NCI-H345 treated with DMSO at 0.1 percent for 48 hours (cell line): Measurements from ENCODE around the gene KSR1.

Source experiments
- DNase-seq: peaks from one replicate; lab custom pipeline; 2025; ENCODE audit not compliant: unreplicated experiment; lab: John Stamatoyannopoulos, UW

The KSR1 gene

DNA sequence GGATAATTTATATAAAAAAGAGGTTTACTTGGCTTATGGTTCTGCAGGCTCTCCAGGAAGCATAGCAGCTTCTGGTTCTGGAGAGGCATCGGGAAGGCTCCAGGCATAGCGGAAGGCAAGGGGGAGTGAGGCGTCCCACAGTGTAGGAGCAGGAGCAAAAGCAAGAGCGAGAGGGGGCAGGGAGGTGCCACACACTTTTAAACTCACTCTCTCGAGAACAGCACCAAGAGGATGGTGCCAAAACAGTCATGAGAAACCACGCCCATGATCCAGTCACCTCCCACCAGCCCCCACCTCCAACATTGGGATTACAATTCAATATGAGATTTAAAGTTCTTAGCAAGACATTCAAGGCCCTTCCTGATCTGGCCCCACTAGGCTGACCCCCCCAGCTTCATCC lies 124.8 kb downstream of the KSR1 start:
- DNase-seq, result no peak

DNA sequence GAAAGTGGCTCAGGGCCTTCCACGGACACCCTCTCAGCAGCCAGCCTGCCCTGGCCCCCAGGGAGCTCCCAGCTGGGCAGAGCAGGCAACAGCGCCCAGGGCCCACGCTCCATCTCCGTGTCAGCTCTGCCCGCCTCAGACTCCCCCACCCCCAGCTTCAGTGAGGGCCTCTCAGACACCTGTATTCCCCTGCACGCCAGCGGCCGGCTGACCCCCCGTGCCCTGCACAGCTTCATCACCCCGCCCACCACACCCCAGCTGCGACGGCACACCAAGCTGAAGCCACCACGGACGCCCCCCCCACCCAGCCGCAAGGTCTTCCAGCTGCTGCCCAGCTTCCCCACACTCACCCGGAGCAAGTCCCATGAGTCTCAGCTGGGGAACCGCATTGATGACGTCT lies 126.4 kb downstream of the KSR1 start:
- DNase-seq, result no peak

DNA sequence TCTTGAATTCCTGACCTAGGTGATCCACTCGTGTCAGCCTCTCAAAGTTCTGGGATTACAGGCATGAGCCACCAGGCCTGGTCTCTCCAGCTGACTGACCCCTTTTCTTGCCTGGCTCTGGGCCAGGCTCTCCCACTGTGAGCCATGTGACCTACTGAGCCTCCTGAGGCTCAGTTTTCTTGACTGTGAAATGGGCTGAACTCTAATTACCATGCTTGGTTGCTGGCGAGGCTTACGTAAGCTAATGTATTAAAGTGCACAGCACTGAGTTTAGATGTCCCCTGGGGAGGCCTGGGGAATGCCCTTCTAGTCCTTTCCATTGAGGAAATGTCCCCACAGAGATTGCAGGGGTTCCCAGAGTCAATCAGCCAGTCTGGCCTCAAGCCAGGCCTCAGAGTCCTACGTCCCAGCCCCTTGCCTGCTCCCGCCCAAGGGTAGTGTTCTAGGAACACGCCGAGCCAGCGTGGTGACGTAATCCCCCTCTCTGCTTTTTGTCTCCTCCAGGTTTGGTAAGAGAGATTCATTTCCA lies 129.0 kb downstream of the KSR1 start:
- DNase-seq, result no peak

DNA sequence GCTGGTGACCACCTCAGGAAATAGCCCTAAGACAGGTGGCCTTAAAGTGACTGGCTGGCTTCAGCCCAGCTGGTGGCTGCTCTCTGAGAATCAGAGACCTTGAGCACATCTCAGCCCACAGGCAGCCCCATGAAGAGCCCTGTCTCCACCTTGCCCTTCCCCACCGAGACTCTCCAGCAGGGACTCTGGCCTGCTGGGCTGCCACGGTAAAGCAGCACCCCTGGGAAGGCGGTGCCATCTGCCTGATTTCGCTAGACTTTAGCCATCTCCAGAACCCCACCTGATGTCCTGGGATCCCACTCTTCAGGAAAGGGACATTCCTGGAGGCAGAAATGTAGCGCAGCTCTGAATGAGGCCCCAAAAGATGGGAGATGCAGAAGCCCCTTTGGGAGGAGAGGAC lies 129.5 kb downstream of the KSR1 start:
- no peak for DNase-seq

DNA sequence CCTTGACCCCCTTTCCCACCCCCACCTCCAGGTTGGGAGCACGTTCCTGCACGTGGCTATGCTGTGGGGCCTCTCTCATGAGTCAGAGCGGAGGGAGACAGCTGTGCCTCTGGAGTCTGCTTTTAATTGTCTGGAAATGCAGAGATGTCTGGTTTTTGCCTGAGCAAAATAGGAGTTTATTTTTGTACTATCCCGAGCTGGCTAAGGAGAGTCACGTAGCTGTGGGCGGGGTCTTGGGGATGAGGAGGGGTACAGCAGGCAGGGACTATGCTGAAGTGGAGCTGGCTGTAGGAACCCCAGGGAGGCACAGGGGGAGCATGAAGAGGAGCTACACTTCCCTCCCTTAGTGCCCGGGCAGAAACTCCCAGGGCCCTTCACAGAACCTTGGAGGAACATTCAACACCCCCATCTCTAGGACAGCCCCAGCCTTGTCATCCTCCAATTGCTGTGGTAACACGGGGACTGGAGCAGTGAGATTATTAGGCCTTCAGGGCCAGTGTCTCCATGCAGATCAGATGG lies 130.0 kb downstream of the KSR1 start:
- DNase-seq, result no peak

DNA sequence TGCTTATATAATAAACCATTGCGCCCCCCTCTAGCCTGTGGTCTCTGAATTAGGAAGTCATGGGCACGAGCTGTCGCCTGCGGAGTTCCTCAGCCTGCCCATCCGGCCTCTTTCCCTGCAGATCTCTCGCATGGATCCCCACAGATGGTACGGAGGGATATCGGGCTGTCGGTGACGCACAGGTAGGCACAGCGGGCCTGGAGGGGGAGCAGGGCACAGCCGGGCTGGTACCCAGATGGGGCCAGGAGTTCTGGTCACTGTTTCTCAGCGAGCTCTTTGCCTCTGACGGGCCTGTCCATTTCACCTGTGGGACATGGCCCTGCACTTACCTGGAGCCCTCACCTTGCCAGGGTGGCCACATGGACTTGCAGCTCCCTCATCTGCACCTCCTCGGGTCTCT lies 132.1 kb downstream of the KSR1 start:
- no peak for DNase-seq

DNA sequence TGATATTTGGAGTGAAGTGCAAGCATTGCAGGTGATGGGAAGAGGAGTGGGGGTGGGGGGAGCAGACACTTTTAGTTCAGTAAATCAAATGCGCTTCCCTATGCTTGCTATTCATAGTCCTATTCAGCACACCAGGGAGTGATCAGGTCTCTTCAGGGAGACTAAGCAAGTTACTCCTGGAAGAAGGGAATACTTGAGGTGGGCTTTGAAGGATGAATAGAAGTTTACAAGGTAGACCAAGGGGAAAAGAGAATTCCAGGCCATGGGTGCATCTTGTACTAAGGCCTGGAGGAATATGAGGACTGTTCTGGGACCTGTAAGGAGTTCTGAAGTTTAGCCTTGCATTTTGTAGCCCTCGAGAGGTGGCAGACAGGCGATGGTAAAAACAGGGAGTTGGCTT lies 134.6 kb downstream of the KSR1 start:
- no peak for DNase-seq

DNA sequence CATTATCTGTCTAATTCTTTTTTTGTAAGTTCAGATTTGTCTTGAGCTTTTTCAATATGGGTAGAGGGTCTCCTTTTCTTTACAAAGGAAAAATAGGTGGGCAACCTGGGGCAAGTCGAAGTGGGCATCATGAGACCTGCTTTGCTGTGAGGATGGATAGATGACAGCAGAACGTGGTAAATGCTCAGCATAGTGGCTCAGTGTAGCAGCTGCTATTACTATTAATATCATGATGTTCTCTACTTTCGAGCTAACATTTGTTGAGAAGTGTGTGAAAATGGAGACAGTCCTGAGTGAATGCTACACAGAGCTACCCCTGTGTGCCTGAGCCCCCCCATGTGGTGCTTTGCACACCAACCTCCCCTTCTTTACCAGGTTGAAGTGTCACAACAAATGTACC lies 135.7 kb downstream of the KSR1 start:
- DNase-seq, result no peak

DNA sequence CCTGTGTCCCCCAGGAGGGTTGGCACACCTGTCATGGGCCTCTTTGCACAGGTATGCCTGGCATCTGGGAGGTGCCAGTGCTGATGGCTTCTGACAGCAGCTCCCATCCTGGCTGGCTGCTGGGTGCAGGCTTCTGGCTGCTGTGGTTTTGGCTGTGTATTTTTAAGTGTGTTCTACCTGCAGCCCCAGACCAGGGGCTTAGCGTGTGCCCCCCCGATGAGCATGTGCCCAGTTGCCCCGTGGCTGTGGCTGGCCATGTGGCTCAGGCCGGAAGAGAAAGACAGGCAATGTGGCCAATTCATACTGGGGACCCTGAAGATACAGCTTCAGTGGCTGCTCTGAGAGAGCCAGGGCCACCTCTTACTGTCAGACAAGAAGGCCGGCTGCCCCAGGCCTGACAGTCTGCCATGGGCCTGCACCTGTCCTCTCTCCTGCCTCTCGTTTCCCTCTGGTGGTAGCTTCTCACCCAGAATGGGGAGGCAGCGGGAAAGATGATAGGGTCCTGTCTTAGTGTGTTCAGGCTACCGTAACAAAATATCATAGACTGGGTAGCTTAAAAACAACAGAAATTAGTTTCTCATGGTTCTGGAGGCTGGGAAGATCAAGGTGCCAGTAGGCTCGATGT lies 137.1 kb downstream of the KSR1 start:
- no peak for DNase-seq

DNA sequence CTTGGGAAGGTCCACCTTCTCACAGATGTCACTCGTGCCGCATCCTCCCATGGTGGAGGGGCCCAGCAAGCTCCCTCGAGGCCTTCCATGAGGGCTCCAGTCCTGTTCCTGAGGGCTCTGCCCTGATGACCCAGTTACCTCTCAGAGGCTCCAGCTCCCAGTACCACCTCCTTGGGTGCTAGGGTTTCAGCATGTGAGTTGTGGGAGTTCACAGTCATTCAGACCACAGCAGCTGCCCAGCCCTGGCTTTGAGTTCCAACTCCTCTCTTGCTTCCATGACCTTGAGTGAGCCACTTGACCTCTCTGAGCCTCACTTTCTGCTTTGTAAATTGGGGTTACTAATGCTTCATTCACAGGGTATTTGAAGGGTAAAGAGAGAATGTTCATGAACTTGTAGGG lies 137.6 kb downstream of the KSR1 start:
- no peak for DNase-seq

DNA sequence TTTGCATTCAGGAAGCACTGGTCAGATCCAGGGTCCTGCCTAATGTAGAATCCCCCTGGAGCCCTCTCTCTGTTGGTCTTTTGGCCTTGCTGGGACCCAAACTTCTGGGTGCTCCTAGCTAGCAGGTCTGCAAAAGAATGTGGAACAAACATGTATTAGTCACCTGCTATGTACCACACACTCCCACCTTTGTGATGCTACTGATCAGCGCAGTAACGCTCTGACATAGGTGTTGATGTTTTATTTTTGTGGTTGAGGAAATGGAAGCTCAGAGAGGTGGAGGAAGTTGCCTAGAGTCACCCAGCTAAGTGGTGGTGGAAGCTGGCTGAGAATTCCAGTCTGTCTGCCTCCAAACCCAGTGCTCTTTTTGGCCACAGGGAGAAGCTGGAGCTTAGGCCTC lies 139.0 kb downstream of the KSR1 start:
- no peak for DNase-seq

DNA sequence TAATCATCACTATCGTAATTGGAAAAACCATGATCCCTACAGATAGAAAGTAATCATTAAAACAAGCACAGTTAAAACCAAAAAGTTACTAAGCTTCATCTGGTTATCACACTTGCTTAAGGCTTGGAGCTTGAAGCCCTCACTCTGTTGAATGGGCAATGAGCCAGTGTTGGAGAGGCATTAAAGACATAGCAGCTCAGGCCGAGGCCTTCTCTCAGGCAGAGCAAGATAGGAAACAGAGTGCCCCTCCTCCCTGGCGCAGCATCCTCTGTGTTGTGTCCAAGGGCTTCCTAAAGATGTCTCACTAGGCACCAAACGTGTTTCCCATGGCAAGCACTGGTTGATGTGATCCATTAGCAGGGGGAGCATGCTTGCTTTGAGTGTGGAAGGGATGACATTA lies 139.8 kb downstream of the KSR1 start:
- no peak for DNase-seq

DNA sequence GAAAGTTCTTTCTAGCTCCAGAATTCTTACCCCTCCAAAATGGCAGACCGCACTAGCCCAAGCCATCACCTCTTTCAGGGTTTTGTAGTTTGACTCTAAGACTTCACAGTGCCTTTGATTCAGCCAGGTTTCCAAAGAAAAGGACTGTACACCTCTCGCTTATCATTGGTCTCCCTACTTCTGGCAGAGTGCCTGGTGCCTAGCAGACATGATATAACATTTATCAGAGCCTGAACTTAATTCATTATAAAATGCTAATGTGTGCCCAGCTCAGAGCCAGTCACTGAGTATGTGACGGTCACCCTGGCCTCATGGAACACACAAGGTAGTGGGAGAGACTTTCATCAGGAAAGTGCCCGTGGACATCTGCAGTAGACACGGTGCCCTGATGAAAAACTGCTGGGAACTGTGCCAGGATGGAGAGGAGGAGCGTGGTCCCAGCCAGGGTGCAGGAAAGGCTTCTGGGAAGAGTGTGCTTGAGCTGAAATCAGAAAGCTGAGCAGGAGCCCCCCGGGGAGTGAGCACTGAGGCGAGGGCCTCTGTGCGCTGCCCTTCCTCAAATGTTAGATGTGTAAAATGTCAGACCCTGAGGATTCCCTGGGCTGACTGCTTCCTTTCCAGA lies 140.4 kb downstream of the KSR1 start:
- no peak for DNase-seq

DNA sequence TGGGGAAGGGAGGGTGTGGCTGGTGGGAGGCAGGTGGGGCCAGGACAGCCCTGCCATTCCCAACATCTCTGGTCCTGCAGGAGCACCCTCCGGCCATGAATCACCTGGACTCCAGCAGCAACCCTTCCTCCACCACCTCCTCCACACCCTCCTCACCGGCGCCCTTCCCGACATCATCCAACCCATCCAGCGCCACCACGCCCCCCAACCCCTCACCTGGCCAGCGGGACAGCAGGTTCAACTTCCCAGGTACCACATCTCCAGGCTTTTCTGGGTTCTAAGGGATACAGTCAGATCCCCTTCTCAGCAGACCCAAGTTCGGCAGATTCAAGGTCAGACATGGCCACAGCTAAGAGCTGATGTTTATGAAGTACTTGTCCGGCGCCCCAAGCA lies 140.9 kb downstream of the KSR1 start:
- no peak for DNase-seq

DNA sequence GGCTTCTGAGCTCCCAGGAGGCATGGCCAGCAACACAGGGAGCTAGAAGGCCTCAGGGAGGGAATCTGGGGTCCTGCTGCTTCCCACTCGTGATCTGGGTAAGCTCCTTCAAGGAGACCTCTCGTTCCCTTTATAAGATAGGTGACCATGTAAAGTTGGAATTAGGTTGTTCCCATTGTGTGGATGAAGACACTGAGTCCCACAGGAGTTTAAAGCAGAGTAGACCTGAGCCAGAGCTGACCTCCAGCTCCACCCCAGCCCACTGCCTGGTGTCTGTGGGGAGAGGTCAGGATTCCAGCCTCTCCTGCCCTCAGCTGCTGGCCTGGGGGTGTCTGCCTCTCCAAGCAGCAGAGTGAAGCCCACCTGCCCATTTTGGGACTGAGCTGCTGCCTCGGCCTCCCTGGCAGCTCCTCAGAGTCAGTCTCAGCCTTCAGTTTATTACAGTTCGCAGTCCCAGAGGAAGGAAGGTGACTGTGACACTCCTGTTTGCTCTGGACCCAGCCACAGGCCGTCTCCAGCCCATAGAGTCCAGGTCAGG lies 141.6 kb downstream of the KSR1 start:
- DNase-seq, result no peak

DNA sequence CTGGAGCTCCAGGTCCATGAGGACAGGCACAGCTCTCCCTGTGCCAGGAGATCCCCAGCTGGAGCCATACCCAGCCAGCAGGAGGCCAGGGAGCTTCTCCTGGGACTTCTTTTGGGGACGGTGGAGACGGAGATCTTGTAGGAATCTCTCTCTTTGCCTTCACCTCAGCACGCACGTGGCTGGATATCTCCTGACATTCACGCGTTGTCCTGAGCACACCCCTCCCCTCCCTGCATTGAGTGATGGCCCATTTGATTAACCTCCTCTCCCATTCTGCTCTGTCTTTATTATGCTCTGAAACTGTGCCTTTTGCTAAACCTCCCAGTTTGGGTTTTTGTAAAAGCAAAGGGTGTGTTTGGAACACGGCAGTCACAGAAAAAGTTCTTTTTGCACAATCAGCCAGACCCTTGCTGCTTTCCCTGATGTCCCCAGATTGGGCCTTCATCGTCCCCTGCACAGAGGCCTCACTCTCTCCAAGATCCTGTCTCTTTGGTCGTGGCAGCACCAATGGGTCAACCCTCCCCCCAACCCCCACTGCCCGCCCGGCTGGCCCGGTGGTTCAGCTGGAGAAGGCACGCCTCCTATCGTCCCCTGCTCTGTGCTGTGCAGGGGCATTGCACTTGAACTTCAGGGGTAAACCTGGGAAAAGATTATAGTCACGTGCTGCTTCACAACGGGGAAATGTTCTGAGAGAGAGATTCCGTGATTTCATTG lies 142.2 kb downstream of the KSR1 start:
- no peak for DNase-seq

DNA sequence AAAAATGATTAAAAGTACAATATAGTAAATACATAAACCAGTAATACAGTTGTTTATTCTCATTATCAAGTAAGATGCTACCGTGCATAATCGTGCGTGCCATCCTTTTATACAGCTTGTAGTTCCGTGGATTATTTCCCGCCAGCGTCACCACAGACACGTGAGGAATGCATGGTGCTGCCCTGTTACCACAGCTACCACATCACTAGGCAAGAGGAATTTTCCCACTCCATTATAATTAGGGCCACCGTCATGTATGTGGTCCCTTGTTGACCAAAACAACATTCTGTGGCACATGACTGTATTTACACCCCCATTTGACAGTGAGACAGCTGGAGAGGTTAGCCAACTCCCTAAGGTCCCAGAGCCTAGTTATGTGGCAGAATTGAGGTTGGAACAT lies 144.2 kb downstream of the KSR1 start:
- DNase-seq, result no peak

DNA sequence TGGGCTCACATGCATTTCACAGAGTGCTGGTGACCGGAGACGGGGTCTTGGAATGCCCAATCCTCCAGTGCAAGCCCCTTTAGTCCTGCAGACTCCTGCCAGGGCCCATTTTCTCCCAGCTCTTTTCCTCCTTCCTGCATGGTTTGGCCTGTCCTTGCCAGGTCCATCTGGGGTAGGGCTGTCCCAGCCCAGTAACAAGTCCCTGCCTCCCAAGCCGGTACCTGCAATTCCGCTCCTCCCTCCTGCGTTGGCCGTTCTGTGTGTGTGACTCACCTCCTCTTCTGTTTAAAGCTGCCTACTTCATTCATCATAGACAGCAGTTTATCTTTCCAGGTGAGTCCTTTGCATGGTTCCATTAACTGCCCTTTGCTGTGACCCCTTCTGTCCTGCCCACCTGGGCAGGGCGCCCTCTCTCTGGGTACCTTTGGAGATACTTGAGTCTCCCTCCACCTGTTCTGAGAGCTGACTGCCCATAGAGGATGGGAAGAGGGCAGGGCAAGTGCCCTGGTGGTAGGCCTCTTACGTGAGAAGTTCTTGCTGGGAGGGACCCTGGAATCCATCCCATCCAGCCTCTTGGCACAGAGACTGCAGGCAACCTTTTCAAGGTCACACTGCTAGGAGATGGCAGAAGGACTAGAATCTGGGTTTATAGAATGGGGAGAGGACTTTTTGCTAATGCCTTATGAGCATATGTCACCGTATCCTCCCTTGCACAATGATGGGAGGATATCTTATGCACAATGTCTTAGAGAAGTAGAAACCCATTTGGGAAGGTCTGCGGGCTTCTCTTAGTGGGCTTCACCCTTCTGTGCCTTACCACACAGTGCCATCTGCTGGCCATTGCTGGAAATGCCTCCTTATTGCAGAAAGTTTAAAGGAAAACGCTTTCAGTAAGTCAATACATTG lies 145.1 kb downstream of the KSR1 start:
- DNase-seq, result peak; percentile 23

DNA sequence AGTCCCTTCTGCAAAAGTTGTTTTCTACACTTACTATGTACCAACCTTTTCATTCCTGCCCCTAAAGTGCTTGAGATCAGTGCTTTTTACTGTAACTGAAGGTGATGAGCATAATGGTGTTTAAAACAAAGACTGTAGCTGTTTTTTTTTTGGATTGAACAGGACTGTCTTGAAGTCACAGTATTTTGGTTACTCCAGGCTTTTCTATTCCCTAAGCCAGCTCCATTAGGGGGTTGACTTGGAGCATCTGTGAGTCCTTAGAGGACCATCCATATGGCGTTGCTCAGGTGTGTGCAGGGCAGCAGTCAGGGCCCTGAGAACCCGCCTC lies 145.7 kb downstream of the KSR1 start:
- DNase-seq, result no peak

DNA sequence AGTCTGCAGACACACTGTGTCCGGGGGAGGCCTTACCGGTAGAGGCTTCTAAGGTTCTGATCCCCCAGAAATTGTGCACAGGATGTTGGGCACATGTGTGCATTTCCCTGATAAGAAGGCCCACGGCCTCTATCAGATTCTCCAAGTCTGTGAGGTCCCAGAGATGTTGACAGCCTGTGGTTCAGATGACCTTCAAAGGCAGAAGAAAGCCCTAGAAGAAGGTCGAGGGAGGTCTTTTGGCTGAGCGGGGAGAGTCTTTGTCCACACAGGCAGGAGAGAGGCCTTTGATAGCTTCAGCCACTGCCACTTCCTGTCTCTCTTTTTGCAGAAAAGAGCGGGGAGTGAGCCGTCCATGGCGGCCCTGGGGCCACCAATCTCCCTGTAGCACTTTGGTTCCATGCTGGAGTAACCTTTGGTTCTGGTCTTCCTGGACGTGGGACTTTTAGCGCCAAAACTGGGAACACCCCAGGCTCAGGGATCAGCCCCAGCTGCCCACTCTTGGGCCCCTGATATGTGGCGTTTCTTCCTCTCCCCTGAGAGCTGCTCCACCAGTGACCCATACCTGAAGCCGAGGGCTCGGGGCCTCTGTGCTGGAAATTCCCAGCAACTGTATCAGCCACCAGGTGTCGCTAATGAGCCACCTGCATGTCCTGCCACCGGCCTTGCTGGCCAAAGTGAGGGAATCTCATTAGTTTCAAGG lies 146.6 kb downstream of the KSR1 start:
- DNase-seq, result peak; percentile 27

DNA sequence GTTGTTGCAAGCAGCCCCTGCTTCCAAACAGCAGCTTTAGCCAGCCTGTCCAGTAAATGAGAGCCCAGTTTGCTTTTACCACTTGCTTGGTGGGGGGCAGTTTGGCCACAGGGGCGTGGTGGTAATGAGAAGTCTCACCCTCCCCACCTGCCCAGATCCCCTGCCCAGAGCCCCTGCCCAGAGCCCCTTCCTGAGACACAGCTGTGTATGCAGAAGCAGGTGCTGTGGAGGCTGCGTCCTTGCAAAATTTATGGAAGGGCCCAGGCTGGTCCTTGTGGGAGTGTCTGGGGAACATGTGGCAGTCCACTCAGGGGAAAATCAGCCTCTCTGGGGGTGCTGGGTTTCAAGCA lies 147.1 kb downstream of the KSR1 start:
- DNase-seq, result no peak
